ENCODE data around the gene FAN1. TPM values are rescaled to one million over a fixed set of nuclear protein-coding genes. Genes with fewer than 3 reads are reported as not detected.

Gene FAN1
- total and polyA plus RNA-seq, 2 experiments from 2014 or later: 14.6 to 17.2 TPM

- Histone ChIP-seq H3K27me3 (replicated peaks; ENCODE audit: insufficient read depth) (no peaks in the 10 kb centered on the region), H3K9me2 (ENCODE audit: insufficient read depth) (no peaks in the 10 kb centered on the region), H3K4me2 (ENCODE audit: unreplicated experiment) (peak overlapping the region; percentile 80), H3K4me3 (peak overlapping the region; percentile 94), H3K9ac (peak overlapping the region; percentile 88), H2AFZ (peak overlapping the region; percentile 86), H3K36me3 (ENCODE audit: low read depth) (no peaks in the 10 kb centered on the region), H3K27ac (peak overlapping the region; percentile 67), H3K79me2 (ENCODE audit: insufficient read depth) (peaks cover 31% of the 10 kb centered on the region), H3K4me1 (ENCODE audit: insufficient read depth) (peaks cover 9% of the 10 kb centered on the region), H4K20me1 (ENCODE audit: insufficient read depth) (no peaks in the 10 kb centered on the region), H3F3A (ENCODE audit: insufficient read depth) (0 out of 2 replicates have a peak, but pooled peaks cover 9% of the 10 kb centered on the region), H3K9me3 (ENCODE audit: low read depth) (no peaks in the 10 kb centered on the region)
- WGBS, 2 experiments (ENCODE audit: low coverage in 1 of 2, low lambda C conversion rate in 2 of 2, missing lambda C conversion rate in 2 of 2): 71 to 82% methylated on average over 7 of the region's 7 CpGs
- in situ Hi-C loops (cut with MboI): no loop called here
- no peak for TF ChIP-seq EZH2 (IDR thresholded peaks at IDR 0.05; ENCODE audit: insufficient read depth, poor library complexity, severe bottlenecking)
- TF ChIP-seq EZH2phosphoT487 (IDR thresholded peaks at IDR 0.05; ENCODE audit: insufficient read depth, low read depth): no peak
- DNase-seq: peak; percentile 41
Observed at GRCh38 chr15:30992249-30992864, 88.6 kb downstream of the FAN1 start.

Small RNA genes lying within 50 kb of the gene (small RNA-seq; reads per million reads assigned to genes)
- gene RNU6-466P (ENCODE audit: low read depth, low replicate concordance): not detected

Other genes starting within 250 kb of the FAN1 start
- 8.1 and 13.3 TPM in 2 replicates for gene MTMR10, start 87.7 kb downstream of the FAN1 start, total RNA-seq (2014; rRNA removed; shearing (Covaris generic))
- gene MTMR10, start 87.7 kb downstream of the FAN1 start, polyA plus RNA-seq (2016; fragmentation: Nextera tagmentation; extraction: Ambion mirVana): 6.3 and 7.2 TPM in 2 replicates
- gene TRPM1, start 197.8 kb downstream of the FAN1 start, total RNA-seq (2014; rRNA removed; shearing (Covaris generic)): not detected in 2 replicates
- not detected in 2 replicates for gene TRPM1, start 197.8 kb downstream of the FAN1 start, polyA plus RNA-seq (2016; fragmentation: Nextera tagmentation; extraction: Ambion mirVana)